Glomerular endothelial cell (primary cell): ENCODE measurements around the gene TPO. TPM values are rescaled to one million over a fixed set of nuclear protein-coding genes. Genes with fewer than 3 reads are reported as not detected.
"Not testable (repeated sequence)": the region's sequence is repeated elsewhere in the genome, so short reads cannot be mapped to it uniquely, and the experiment has no call there.

Source experiments
- DNase-seq: peaks from one replicate; pipeline ENCODE4 v3.0.0-alpha.2; 2011; ENCODE audit warnings: low read depth, low spot score; ENCODE audit errors: extremely low read depth
- total RNA-seq: library from RNA; depleted of rRNA; stranded (reverse); fragments of >200 nt; gene quantifications from 2 replicates; pipeline ENCODE4 v1.2.3, GENCODE V29; 2015

TPO gene
- total RNA-seq, 1 donor from 2014 or later = not detected

DNA sequence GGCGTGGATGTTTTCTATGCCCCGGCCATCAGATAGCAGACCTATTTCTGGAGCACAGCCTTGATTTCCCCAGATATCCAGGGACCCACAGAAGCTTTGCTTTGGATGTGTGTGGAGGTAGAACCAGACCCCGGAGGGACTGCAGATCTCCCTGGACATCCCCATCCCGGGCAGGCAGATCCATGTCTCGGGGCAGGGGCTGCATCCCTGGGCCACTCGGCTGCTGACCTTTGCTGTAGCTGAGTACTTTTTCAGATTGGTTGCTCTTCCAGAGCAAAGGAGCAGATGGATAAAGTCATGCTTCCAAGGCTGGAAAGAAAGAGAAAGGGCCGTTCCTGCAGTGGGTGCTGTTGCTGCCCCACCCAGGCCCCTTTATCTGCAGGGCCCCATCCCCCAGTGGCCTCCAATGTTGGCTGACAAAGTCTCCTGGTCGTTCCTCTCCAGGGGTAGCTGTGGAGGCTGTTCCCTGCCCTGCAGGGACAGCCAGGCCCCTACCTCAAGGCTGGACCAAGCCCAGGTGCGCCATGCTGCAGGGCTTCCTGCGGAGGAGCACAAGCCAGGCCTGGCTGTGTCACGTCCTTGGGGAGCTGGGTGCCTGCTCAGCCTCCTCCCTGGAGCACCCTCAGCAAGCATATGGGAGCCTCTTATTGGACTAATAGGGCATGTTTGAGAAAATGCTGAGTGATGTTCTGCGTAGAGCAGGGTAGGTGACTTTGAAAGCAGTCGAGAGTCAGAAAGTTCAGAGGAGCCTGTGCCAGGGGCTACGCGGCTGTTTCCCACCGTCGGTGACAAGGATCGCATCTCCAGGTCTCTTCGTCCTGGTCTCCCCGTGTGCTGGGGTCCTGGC lies 68.4 kb downstream of the TPO start:
- DNase-seq = no peak

DNA sequence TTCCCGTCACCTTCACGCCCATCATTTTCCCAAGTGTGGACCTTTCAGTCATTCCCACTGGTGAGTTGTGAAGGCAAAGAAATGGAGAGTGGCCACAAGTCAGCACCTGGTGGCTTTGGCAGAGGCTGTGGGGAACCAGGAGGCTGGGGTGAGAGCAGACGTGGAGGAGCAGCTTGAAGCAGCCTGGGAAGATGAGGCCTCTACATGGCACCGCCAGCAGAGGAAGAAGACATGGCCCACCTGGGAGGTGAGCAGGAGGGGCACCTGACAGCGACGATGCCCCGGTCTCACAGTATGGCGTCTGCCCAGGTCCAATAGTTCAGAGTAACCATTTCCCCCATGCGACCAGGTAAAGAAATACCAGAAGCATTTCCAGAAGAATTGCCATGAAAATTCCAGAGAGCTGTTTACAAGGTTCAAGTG lies 69.0 kb downstream of the TPO start:
- no peak for DNase-seq

DNA sequence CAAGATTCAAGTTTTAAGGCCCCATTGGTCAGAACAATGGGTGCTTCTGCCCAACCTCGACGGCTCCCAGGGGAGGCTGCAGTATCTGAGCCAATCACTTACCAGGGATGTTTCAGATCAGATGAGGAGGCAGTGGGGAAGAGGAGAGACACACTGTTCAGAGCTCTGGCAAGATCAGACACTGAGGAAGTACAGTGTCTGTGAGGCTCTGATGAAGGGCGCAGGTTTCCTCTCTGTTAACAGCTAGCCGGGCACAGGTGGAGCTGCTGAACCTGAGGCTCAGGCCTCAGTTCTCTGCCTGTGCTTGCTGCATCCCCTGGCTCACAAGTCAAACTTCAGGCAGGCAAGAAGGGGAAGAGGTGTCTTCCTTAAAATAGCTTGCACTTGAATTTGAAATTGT lies 69.7 kb downstream of the TPO start:
- no peak for DNase-seq

DNA sequence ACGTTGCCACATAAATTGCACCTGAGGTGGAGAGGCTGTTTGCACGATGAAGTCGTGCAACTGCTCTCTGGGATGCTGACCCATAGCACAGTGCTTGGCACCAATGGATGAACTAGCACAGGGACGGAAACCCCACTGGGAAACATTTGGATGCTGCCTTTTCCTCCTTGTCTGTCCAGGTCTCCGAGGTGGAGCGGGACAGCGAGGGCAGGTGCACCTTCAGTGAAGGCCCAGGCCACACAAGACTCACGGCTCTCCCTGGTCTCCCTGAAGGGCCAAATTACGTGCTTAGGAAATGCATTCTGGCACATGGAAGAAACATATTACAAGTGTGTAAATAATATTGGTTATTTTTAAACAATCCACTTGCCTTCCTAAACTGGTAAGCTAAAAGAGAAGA lies 70.3 kb downstream of the TPO start:
- no peak for DNase-seq

- no peak for DNase-seq
These were observed 71.0 kb downstream of the TPO start for GRCh38 chr2:1484131-1484884.

- no peak for DNase-seq
These were observed 73.4 kb downstream of the TPO start for GRCh38 chr2:1486670-1487069.

DNA sequence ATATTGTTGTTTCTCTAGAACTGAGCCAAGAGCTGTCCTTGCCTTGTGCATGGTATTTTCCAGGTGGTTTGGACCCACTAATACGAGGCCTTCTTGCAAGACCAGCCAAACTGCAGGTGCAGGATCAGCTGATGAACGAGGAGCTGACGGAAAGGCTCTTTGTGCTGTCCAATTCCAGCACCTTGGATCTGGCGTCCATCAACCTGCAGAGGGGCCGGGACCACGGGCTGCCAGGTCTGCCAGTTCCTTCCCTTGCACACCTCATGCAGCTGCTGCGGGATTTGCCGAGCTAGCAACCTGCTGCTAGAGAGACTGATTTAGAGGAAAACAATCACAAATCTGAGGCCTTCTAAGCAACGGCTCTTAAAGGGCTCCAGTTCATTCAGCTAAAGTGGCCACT lies 74.5 kb downstream of the TPO start:
- no peak for DNase-seq

DNA sequence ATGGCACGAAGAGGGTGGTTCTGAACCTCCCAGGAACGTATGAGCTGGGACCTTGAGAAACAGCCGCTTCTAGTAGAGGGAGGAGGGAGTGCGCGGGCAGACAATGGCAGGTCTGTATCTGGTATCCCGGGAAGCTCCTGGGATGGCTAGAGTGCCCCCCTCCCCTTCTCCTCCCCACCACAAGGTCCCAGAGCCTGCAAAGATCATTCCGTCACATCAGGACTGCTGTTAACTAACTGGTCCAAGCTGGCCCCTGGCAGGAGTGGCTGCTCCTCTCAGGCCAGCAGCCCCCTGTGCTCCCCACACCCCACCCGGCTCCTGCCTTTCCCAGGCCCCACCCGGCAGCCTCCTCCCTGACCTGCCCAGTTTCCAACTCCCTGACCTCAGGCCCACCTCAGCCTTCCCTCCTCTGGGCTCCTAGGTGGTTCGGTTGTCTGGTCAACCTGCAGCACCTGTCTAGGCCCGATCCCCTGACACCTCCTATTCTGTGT lies 75.0 kb downstream of the TPO start:
- no peak for DNase-seq

DNA sequence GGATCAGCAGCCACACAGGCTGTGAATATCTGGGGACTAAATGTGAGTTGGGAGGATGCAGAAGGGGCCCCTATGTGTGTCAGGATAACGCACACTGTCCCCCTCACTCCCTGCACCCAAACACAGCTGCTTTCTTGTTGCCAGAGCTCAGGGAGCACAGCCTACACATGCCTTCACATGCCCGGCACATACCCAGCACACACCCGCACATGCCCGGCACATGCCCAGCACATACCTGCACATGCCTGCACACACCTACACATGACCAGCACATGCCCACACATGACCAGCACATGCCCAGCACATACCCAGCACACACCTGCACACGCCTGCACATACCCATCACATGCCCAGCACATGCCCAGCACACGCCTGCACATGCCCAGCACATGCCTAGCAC lies 75.6 kb downstream of the TPO start:
- DNase-seq = no peak

- DNase-seq = no peak
These were observed 76.2 kb downstream of the TPO start for GRCh38 chr2:1489486-1489885.

DNA sequence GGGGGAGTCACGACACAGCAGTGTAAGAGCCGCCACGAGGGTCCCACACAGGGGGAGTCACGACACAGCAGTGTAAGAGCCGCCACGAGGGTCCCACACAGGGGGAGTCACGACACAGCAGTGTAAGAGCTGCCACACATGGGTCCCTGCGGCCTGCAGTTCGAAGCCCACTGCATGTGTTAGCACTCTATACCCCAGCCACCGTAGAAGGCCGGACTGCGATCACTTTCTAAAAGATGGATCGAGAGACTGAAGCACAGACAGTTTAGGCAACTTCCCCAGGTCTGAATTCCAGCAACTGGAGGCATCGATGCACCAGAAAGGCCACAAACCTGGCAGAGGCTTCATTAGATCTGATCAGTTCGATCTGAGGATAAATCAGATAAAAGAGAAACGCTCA lies 77.1 kb downstream of the TPO start:
- not testable (repeated sequence) for DNase-seq

GRCh38 chr2:1491751-1492150 lies 78.5 kb downstream of the TPO start:
- no peak for DNase-seq

DNA sequence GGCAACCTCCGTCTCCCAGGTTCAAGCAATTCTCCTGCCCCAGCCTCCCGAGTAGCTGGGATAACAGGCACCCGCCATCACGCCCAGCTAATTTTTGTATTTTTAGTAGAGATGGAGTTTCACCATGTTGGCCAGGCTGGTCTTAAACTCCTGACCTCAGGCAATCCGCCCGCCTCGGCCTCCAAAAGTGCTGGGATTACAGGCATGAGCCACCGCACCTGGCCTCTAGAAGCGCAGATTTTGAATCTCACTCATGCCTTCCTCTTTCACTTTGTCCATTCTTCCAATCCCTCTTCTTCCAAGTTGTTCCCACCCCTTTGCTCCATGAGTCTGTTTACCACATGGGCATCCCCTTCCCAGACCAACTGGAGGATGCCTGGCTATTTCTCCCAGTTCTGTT lies 79.0 kb downstream of the TPO start:
- DNase-seq = not testable (repeated sequence)

DNA sequence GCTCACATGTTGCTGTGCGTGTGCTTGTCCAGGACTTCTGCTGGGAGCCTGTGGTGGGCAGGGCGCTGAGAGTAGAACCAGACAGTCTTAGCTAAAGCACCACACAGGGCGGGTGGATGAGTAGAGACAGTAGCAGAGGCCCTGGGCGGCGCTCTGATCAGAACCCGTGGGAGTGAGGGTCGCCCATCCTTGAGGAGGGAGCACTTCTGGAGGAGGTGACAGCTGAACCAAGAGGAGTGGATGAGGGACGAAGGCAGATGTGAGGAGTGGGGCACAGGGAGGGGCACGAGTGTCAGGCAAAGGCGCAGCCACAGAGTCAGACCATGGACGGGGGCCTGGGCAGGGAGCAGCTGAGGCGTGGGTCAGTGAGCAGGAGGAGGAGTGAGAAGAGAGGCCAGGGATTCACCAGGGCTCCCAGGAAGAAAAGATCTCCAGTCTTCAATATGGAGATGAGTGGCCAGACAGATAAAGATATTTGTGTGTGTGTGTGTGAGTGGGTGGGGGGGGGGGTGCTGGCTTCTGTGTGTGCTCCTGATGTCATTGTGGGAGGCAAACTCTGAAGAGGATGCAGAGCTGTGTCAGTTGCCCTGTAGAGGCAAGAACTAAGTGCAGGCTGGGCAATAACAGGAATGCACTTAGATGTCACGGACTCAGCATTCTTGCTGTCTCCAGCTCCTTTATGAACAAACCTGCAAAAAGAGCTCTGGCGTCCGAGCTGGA lies 79.6 kb downstream of the TPO start:
- DNase-seq = no peak

DNA sequence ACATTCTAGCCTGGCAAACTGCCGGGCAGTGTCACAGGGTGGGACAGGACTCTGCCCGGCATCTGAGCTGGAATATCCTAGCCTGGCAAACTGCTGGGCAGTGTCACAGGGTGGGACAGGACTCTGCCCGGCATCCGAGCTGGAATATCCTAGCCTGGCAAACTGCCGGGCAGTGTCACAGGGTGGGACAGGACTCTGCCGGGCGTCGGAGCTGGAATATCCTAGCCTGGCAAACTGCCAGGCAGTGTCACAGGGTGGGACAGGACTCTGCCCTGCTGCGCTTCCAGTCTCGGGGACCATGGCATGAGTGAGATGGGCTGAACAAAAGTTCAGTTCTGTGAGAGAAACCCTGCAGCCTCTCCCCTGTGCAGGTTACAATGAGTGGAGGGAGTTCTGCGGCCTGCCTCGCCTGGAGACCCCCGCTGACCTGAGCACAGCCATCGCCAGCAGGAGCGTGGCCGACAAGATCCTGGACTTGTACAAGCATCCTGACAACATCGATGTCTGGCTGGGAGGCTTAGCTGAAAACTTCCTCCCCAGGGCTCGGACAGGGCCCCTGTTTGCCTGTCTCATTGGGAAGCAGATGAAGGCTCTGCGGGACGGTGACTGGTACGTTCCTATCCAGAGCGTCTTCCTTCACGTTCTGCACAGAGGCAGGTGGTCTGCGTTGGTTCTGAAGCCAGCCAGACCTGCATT lies 80.3 kb downstream of the TPO start:
- DNase-seq = no peak

GRCh38 chr2:1494257-1494656 lies 81.0 kb downstream of the TPO start:
- DNase-seq = no peak

GRCh38 chr2:1494906-1495305 lies 81.6 kb downstream of the TPO start:
- no peak for DNase-seq

DNA sequence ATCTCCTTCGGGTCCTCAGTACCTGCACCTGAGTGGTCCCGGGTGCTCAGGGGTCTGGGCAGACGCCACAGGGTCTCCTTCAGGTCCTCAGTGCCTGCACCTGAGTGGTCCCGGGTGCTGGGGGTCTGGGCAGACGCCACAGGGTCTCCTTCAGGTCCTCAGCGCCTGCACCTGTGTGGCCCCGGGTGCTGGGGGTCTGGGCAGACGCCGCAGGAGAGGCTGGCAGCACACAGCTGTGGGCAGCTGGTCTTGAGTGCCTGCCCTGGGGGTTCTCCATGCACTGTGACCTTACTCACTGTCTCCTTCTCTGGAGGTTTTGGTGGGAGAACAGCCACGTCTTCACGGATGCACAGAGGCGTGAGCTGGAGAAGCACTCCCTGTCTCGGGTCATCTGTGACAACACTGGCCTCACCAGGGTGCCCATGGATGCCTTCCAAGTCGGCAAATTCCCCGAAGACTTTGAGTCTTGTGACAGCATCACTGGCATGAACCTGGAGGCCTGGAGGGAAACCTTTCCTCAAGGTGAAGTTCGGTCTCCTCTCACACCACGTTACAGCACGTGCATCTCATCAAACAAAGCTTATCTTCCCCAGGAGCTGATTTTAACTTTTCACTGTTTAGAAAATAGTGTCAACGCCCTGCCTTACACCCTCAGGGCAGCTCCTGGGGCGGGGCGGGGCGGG lies 82.6 kb downstream of the TPO start:
- no peak for DNase-seq

DNA sequence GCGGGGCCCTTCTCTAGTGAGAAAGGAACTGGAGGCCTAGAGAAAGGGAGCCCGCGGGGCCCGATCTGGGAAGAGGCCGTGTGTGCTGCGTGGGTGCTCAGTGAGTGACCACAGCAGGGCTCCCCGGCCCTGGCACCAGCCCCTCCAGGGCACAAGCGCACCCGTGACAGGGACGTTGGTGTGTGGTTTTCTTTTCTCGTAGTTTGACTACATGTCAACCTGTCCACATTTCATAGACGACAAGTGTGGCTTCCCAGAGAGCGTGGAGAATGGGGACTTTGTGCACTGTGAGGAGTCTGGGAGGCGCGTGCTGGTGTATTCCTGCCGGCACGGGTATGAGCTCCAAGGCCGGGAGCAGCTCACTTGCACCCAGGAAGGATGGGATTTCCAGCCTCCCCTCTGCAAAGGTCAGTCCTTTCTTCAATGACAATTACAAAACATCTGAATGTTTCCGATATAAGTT lies 83.1 kb downstream of the TPO start:
- DNase-seq = no peak

- DNase-seq = no peak
These were observed 83.9 kb downstream of the TPO start for GRCh38 chr2:1497122-1497611.
